Activated CD8-positive, alpha-beta memory T cell treated with anti-CD3 and anti-CD28 coated beads, Interleukin-2, amount 10 ng/mL, durations not matched to agents 7 days and 5 days (primary cell): ENCODE data around the gene ZSCAN2. TPM values are rescaled to one million over a fixed set of nuclear protein-coding genes. Genes with fewer than 3 reads are reported as not detected.

Source experiments
- ATAC-seq: fragments of 150-1000 bp; cut with Tn5 transposase; one replicate; pipeline ENCODE4 v1.10.0; 2021; ENCODE audit warnings: moderate library complexity
- CTCF ChIA-PET: fragments of 350-600 bp; sonication (Branson Sonifier 250); formaldehyde crosslinking; loops from one replicate; lab custom pipeline; 2021; ENCODE audit warnings: antibody characterized with exemption; lab: Charles Lee
- DNase-seq: peaks from one replicate; pipeline ENCODE4 v3.0.0-alpha.2; 2020
- H3K27ac Mint-ChIP-seq: one replicate; pipeline ENCODE4 v1.8.0; 2021; ENCODE audit warnings: mild to moderate bottlenecking, mixed read lengths
- H3K27me3 Mint-ChIP-seq: one replicate; pipeline ENCODE4 v1.8.0; 2021; ENCODE audit warnings: mixed read lengths
- H3K36me3 Mint-ChIP-seq: one replicate; pipeline ENCODE4 v1.8.0; 2021; ENCODE audit warnings: mild to moderate bottlenecking, mixed read lengths
- H3K4me1 Mint-ChIP-seq: one replicate; pipeline ENCODE4 v1.8.0; 2021; ENCODE audit warnings: mixed read lengths
- H3K4me3 Mint-ChIP-seq: one replicate; pipeline ENCODE4 v1.8.0; 2021; ENCODE audit warnings: mild to moderate bottlenecking, moderate library complexity, mixed read lengths
- H3K9me3 Mint-ChIP-seq: one replicate; pipeline ENCODE4 v1.8.0; 2022; ENCODE audit warnings: low read depth, mixed read lengths
- total RNA-seq, 2 experiments: library from RNA; stranded (reverse); gene quantifications; one replicate each; pipeline ENCODE4 v1.2.3, GENCODE V29; 2021

The ZSCAN2 gene
- total RNA-seq, 2 experiments from 2014 or later: 8.6 to 12.9 TPM

- Mint-ChIP-seq H3K27me3 (no peaks in the 10 kb centered on the region), H3K36me3 (peaks cover 48% of the 10 kb centered on the region), H3K4me1 (peaks cover 23% of the 10 kb centered on the region), H3K4me3 (no peak overlapping the region), H3K27ac (peak overlapping the region; percentile 30), H3K9me3 (no peaks in the 10 kb centered on the region)
- ATAC-seq (no peak), DNase-seq (no peak)
- CTCF ChIA-PET: interaction anchor here (0.7 to 1.2 kb wide), 2 partner anchors 10 to 79 kb away, joined by 3 read pairs; no protein-coding TSS in a partner anchor
Measured at GRCh38 chr15:84668221-84668982, 67.6 kb downstream of the ZSCAN2 start.

- Mint-ChIP-seq H3K27ac (peak overlapping the region; percentile 0), H3K27me3 (no peaks in the 10 kb centered on the region), H3K9me3 (no peaks in the 10 kb centered on the region), H3K36me3 (peaks cover 50% of the 10 kb centered on the region), H3K4me1 (peaks cover 23% of the 10 kb centered on the region), H3K4me3 (no peak overlapping the region)
- CTCF ChIA-PET: no interaction called here
- ATAC-seq (no peak), DNase-seq (no peak)
Measured at GRCh38 chr15:84669726-84670125, 68.9 kb downstream of the ZSCAN2 start.

- Mint-ChIP-seq H3K4me3 (no peak overlapping the region), H3K9me3 (no peaks in the 10 kb centered on the region), H3K4me1 (peaks cover 25% of the 10 kb centered on the region), H3K27me3 (no peaks in the 10 kb centered on the region), H3K36me3 (peaks cover 46% of the 10 kb centered on the region), H3K27ac (no peak overlapping the region)
- CTCF ChIA-PET: interaction anchor here (0.5 to 1.4 kb wide), 3 partner anchors 11 to 83 kb away, joined by 3 read pairs; no protein-coding TSS in a partner anchor
- ATAC-seq: no peak
- no peak for DNase-seq
Measured at GRCh38 chr15:84671211-84671610, 70.4 kb downstream of the ZSCAN2 start.

Other genes starting within 250 kb of the ZSCAN2 start
- gene WDR73, start 53.3 kb downstream of the ZSCAN2 start, total RNA-seq: 10 to 100 TPM; 18.4 to 19.9 TPM
- gene NMB, start 57.2 kb downstream of the ZSCAN2 start, total RNA-seq: 1 to 10 TPM; 1.5 to 1.8 TPM
- 100 to 1,000 TPM in 1 of 2 experiments, 10 to 100 TPM in 1; 96.6 to 122 TPM for gene SEC11A, start 115.1 kb downstream of the ZSCAN2 start, total RNA-seq
- gene ZNF592, start 147.6 kb downstream of the ZSCAN2 start, total RNA-seq: 10 to 100 TPM; 32.9 to 39.7 TPM
- gene ALPK3, start 216.3 kb downstream of the ZSCAN2 start, total RNA-seq: under 1 TPM; 0.23 to 0.35 TPM